T-helper 17 cell (primary cell): ENCODE data around the gene TYW1. TPM values are rescaled to one million over a fixed set of nuclear protein-coding genes. Genes with fewer than 3 reads are reported as not detected.
"Not testable (repeated sequence)": the region's sequence is repeated elsewhere in the genome, so short reads cannot be mapped to it uniquely, and the experiment has no call there.

Source experiments
- ATAC-seq: fragments of 150-1000 bp; cut with Tn5 transposase; 2 replicates; pipeline ENCODE4 v1.10.0; 2021; ENCODE audit warnings: mild to moderate bottlenecking, moderate library complexity
- DNase-seq, 3 donors: peaks; one replicate each; pipeline versions ENCODE4 v3.0.0 to v3.0.0-alpha.2; 2020 to 2021
- H3K9me3 ChIP-seq: one replicate; pipeline ENCODE4 v1.7.0; 2013; ENCODE audit warnings: low read length, mild to moderate bottlenecking; ENCODE audit not compliant: control insufficient read depth, poor library complexity, severe bottlenecking
- H3K27ac Mint-ChIP-seq: one replicate; pipeline ENCODE4 v1.8.0; 2022; ENCODE audit warnings: mild to moderate bottlenecking, moderate library complexity, mixed read lengths
- H3K27me3 Mint-ChIP-seq: one replicate; pipeline ENCODE4 v1.8.0; 2022; ENCODE audit warnings: mixed read lengths
- H3K36me3 Mint-ChIP-seq: one replicate; pipeline ENCODE4 v1.8.0; 2022; ENCODE audit warnings: low read depth, mixed read lengths
- H3K4me1 Mint-ChIP-seq: one replicate; pipeline ENCODE4 v1.8.0; 2022; ENCODE audit warnings: mild to moderate bottlenecking, mixed read lengths
- H3K4me3 Mint-ChIP-seq: one replicate; pipeline ENCODE4 v1.8.0; 2022; ENCODE audit warnings: mild to moderate bottlenecking, moderate library complexity, mixed read lengths
- total RNA-seq, 4 donors: library from RNA in 2 of 4; stranded (reverse) in 2 of 4; gene quantifications; one replicate each; pipeline ENCODE4 v1.2.3 and lab custom pipeline; 2022 to 2026

TYW1 gene
- total RNA-seq, 2 donors from 2014 or later = 21.4 to 23.0 TPM

- Mint-ChIP-seq H3K27me3 (no peaks in the 10 kb centered on the region), H3K4me1 (no peaks in the 10 kb centered on the region), H3K4me3 (no peak overlapping the region), H3K36me3 (no peaks in the 10 kb centered on the region), H3K27ac (no peak overlapping the region)
- no peak for ATAC-seq
- no peaks in the 10 kb centered on the region for H3K9me3 ChIP-seq
- no peak for DNase-seq
These were observed 29.6 kb upstream of the TYW1 start for GRCh38 chr7:66967029-66967428.

GRCh38 chr7:66969001-66969400 is 27.6 kb upstream of the TYW1 start:
- not testable (repeated sequence) for H3K36me3 Mint-ChIP-seq, H3K4me1 Mint-ChIP-seq, ATAC-seq, H3K27ac Mint-ChIP-seq, DNase-seq, H3K4me3 Mint-ChIP-seq, H3K27me3 Mint-ChIP-seq, H3K9me3 ChIP-seq

GRCh38 chr7:66970310-66970709 is 26.3 kb upstream of the TYW1 start:
- H3K4me3 Mint-ChIP-seq = no peak overlapping the region
- no peaks in the 10 kb centered on the region for H3K9me3 ChIP-seq
- no peak for DNase-seq
- no peak for ATAC-seq
- no peaks in the 10 kb centered on the region for H3K36me3 Mint-ChIP-seq
- no peaks in the 10 kb centered on the region for H3K27me3 Mint-ChIP-seq
- H3K4me1 Mint-ChIP-seq = no peaks in the 10 kb centered on the region
- H3K27ac Mint-ChIP-seq = no peak overlapping the region

- ATAC-seq (no peak), DNase-seq (no peak)
- no peak overlapping the region for H3K27ac Mint-ChIP-seq
- no peak overlapping the region for H3K4me3 Mint-ChIP-seq
- no peaks in the 10 kb centered on the region for H3K9me3 ChIP-seq
- H3K4me1 Mint-ChIP-seq = no peaks in the 10 kb centered on the region
- H3K27me3 Mint-ChIP-seq = no peaks in the 10 kb centered on the region
- H3K36me3 Mint-ChIP-seq = no peaks in the 10 kb centered on the region
These were observed 21.5 kb upstream of the TYW1 start for GRCh38 chr7:66974986-66975590.

GRCh38 chr7:66978312-66978711 is 18.3 kb upstream of the TYW1 start:
- H3K27me3 Mint-ChIP-seq, DNase-seq, H3K9me3 ChIP-seq, H3K27ac Mint-ChIP-seq, ATAC-seq, H3K4me1 Mint-ChIP-seq, H3K4me3 Mint-ChIP-seq, H3K36me3 Mint-ChIP-seq: not testable (repeated sequence)

DNA sequence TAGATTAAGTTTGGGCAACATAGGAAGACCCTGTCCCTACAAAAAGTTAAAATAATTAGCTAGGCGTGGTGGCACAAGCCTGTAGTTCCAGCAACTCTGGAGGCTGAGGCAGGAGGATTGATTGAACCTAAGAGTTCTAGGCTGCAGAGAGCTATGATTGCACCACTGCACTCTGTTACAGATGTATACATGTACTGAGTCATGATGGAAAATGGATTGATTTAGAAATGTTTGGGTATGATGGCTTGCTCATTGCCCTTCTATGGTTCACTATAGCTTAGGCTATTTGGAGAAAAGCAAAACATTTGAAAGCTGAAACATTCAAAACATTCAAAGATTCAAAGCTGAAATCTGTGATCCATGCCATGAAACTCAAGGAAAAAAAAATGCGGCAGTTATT is 17.6 kb upstream of the TYW1 start:
- not testable (repeated sequence) for H3K9me3 ChIP-seq, ATAC-seq, H3K27me3 Mint-ChIP-seq, H3K4me1 Mint-ChIP-seq, H3K4me3 Mint-ChIP-seq, H3K27ac Mint-ChIP-seq, H3K36me3 Mint-ChIP-seq, DNase-seq

DNA sequence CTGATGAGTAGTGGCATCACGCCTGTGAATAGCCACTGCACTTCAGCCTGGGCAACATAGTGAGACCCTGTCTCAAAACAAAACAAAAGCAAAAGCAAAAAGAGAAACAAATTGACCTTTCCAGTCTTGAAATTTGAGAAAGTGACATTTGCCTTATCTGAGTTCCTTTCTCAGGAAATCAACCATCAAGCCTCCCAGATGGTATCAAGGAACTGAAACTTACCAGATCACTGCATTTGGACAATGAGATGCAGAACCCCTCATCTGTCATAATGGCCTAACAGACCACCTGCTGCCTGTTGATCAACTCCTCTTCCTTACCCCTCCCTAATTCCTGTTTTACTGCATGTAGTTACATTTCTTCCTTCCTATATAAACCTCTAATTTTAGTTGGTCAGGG is 16.3 kb upstream of the TYW1 start:
- H3K4me3 Mint-ChIP-seq = not testable (repeated sequence)

GRCh38 chr7:66989552-66989951 is 7.1 kb upstream of the TYW1 start:
- not testable (repeated sequence) for H3K27ac Mint-ChIP-seq, H3K4me3 Mint-ChIP-seq, H3K27me3 Mint-ChIP-seq, H3K9me3 ChIP-seq, H3K36me3 Mint-ChIP-seq, DNase-seq, ATAC-seq
- H3K4me1 Mint-ChIP-seq = peaks cover 14% of the 10 kb centered on the region

More for the DNA sequence above, 16.3 kb upstream of the TYW1 start:
- H3K36me3 Mint-ChIP-seq, H3K4me1 Mint-ChIP-seq, H3K27me3 Mint-ChIP-seq, H3K9me3 ChIP-seq, DNase-seq, H3K27ac Mint-ChIP-seq, ATAC-seq: not testable (repeated sequence)

DNA sequence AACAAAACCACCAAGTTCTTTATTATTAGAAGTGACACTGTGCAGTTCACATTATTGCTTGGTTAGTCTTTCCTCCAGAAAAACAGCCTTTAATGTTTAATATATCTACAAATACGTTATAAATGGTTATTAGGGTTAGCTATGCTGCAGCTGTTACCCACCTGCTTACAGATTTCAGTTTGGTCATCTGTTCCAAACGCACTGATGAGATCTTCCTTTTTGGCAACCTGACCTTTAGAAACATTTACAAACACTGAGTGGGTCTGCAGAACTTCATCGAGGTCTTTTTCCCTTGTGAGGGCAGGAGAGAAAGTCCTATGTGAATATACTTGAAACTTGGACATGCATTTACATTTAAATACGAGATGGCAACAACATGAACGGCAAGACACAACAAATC is 2.6 kb upstream of the TYW1 start:
- peak overlapping the region; percentile 98 for H3K27ac Mint-ChIP-seq
- not testable (repeated sequence) for H3K36me3 Mint-ChIP-seq
- H3K4me1 Mint-ChIP-seq = peaks cover 22% of the 10 kb centered on the region

GRCh38 chr7:66994691-66995049 is 2.0 kb upstream of the TYW1 start:
- DNase-seq = peak in 2 of 3 donors; percentile 29 to 35
- H3K36me3 Mint-ChIP-seq, H3K27me3 Mint-ChIP-seq, H3K9me3 ChIP-seq: not testable (repeated sequence)
- ATAC-seq = peak; percentile 61
- Mint-ChIP-seq H3K4me1 (peaks cover 22% of the 10 kb centered on the region), H3K4me3 (peak overlapping the region; percentile 99), H3K27ac (peak overlapping the region; percentile 98)

More for the DNA sequence above, 2.6 kb upstream of the TYW1 start:
- ATAC-seq, H3K9me3 ChIP-seq, DNase-seq, H3K27me3 Mint-ChIP-seq: not testable (repeated sequence)
- peak overlapping the region; percentile 99 for H3K4me3 Mint-ChIP-seq

DNA sequence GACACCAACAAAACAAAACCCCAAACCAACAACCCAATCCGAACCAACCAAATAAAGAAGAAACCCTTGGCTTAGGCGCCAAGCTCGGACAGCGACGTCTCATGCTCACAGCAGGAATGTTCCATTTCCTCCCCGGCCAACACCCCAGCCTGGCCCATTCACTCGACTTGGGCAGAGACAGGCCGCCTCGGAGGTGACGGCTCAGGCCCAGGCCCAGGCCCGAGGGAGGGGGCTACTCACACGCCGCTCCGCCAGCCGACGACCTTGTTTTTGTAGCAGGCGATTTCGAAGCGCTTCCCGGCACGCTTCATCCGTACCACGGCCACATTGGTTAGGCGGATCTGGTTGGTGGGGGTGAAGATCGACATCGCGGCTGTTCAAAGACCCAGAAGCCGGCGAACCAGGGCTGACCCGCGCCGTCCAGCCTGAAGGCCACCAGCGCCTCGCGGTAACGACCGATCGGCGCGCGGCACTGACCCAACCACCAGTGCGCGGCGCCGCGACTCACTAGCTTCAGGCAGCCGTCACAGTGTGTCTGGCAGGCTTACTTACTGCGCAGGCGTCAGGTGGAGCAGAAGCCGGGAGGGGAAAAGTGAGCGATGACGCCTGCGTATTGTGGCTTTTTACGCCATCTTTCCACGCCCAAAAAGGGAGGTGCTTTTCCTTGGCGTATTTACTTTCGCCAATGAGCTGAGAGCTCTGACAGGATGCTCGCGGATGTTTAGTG is 1.4 kb upstream of the TYW1 start, which contains the start of gene SBDS:
Gene SBDS, minus strand, starts transcription at position 537 of the 727 bp plus-strand sequence. Its CDS starts 169 bp downstream, at position 368.
- peak within 1 kb of the TSS; percentile 99 for H3K4me3 Mint-ChIP-seq
- H3K27me3 Mint-ChIP-seq, H3K9me3 ChIP-seq, H3K36me3 Mint-ChIP-seq: not testable (repeated sequence)
- peak within 1 kb of the TSS; percentile 98 for H3K27ac Mint-ChIP-seq
- ATAC-seq (peak; percentile 62), DNase-seq (peak; percentile 76 to 88 (median 86))
- peaks cover 22% of the 10 kb centered on the region for H3K4me1 Mint-ChIP-seq

GRCh38 chr7:67000601-67001258 is 4.1 kb downstream of the TYW1 start:
- H3K9me3 ChIP-seq, H3K27ac Mint-ChIP-seq, H3K36me3 Mint-ChIP-seq, H3K4me3 Mint-ChIP-seq, H3K27me3 Mint-ChIP-seq, ATAC-seq, DNase-seq, H3K4me1 Mint-ChIP-seq: not testable (repeated sequence)

- H3K4me1 Mint-ChIP-seq, H3K9me3 ChIP-seq, ATAC-seq, H3K27me3 Mint-ChIP-seq, H3K27ac Mint-ChIP-seq, DNase-seq, H3K4me3 Mint-ChIP-seq, H3K36me3 Mint-ChIP-seq: not testable (repeated sequence)
These were observed 7.5 kb downstream of the TYW1 start for GRCh38 chr7:67004145-67004544.
